ENCODE data around the gene MYZAP. TPM values are rescaled to one million over a fixed set of nuclear protein-coding genes. Genes with fewer than 3 reads are reported as not detected.

MYZAP gene
- total RNA-seq, 1 experiment from 2014 or later = 5.9 TPM

- ChIA-PET POLR2A (ENCODE audit: unreplicated experiment) (no interaction called here), CTCF (interaction anchor here (0.6 kb wide), 1 partner anchor 58 kb away, joined by 3 read pairs; no protein-coding TSS in a partner anchor)
- Histone ChIP-seq H3K9me3 (ENCODE audit: insufficient read depth, low read depth) (no peaks in the 10 kb centered on the region), H4K20me1 (ENCODE audit: insufficient read depth) (no peaks in the 10 kb centered on the region), H3K9me2 (ENCODE audit: insufficient read depth) (no peaks in the 10 kb centered on the region), H3K27me3 (ENCODE audit: insufficient read depth, low read depth) (no peaks in the 10 kb centered on the region), H2AFZ (no peak overlapping the region), H3F3A (ENCODE audit: insufficient read depth, low read depth) (peaks cover 16% of the 10 kb centered on the region), H3K4me3 (no peak overlapping the region), H3K79me2 (ENCODE audit: low read depth) (no peaks in the 10 kb centered on the region), H3K4me1 (replicated peaks; ENCODE audit: insufficient read depth) (peaks cover 28% of the 10 kb centered on the region), H3K4me2 (no peak overlapping the region), H3K36me3 (ENCODE audit: low read depth) (no peaks in the 10 kb centered on the region), H3K27ac (no peak overlapping the region)
- no peak for TF ChIP-seq CTCF (conservative IDR thresholded peaks at IDR 0.05)
- no peak for TF ChIP-seq EZH2 (IDR thresholded peaks at IDR 0.05; ENCODE audit: low read depth)
- peak in 1 of 2 experiments; percentile 15 for DNase-seq
- BruUV-seq (replicated peaks) = no TSS peak
- intact Hi-C loops (cut with micrococcal nuclease; ENCODE audit: unreplicated experiment) = no loop called here
Observed at GRCh38 chr15:57554063-57554811, 37.5 kb upstream of the MYZAP start.

GRCh38 chr15:57554812-57555179, 36.9 kb upstream of the MYZAP start:
- ChIA-PET POLR2A (ENCODE audit: unreplicated experiment) (no interaction called here), CTCF (interaction anchor here (0.6 kb wide), 1 partner anchor 57 kb away, joined by 3 read pairs; no protein-coding TSS in a partner anchor)
- H3K27me3 ChIP-seq (ENCODE audit: insufficient read depth, low read depth) = no peaks in the 10 kb centered on the region
- no peaks in the 10 kb centered on the region for H3K79me2 ChIP-seq (ENCODE audit: low read depth)
- no peaks in the 10 kb centered on the region for H3K9me3 ChIP-seq (ENCODE audit: insufficient read depth, low read depth)
- no peak overlapping the region for H3K4me3 ChIP-seq
- no peaks in the 10 kb centered on the region for H3K9me2 ChIP-seq (ENCODE audit: insufficient read depth)
- no peaks in the 10 kb centered on the region for H3K36me3 ChIP-seq (ENCODE audit: low read depth)
- no peak overlapping the region for H3K4me2 ChIP-seq
- no peak for TF ChIP-seq EZH2 (IDR thresholded peaks at IDR 0.05; ENCODE audit: low read depth)
- no peak for TF ChIP-seq CTCF (conservative IDR thresholded peaks at IDR 0.05)
- no TSS peak for BruUV-seq (replicated peaks)
- H4K20me1 ChIP-seq (ENCODE audit: insufficient read depth) = no peaks in the 10 kb centered on the region
- peaks cover 28% of the 10 kb centered on the region for H3K4me1 ChIP-seq (replicated peaks; ENCODE audit: insufficient read depth)
- intact Hi-C loops (cut with micrococcal nuclease; ENCODE audit: unreplicated experiment) = no loop called here
- DNase-seq = no peak
- no peak overlapping the region for H2AFZ ChIP-seq
- H3F3A ChIP-seq (ENCODE audit: insufficient read depth, low read depth) = peaks cover 16% of the 10 kb centered on the region
- H3K27ac ChIP-seq = no peak overlapping the region

GRCh38 chr15:57555270-57555669, 36.4 kb upstream of the MYZAP start:
- H3K4me2 ChIP-seq = no peak overlapping the region

More at GRCh38 chr15:57555270-57555669, 36.4 kb upstream of the MYZAP start:
- H3K27me3 ChIP-seq (ENCODE audit: insufficient read depth, low read depth) = no peaks in the 10 kb centered on the region
- no peaks in the 10 kb centered on the region for H3K79me2 ChIP-seq (ENCODE audit: low read depth)
- H3K36me3 ChIP-seq (ENCODE audit: low read depth) = no peaks in the 10 kb centered on the region
- ChIA-PET CTCF (no interaction called here), POLR2A (ENCODE audit: unreplicated experiment) (no interaction called here)
- no peak overlapping the region for H2AFZ ChIP-seq
- intact Hi-C loops (cut with micrococcal nuclease; ENCODE audit: unreplicated experiment) = no loop called here
- H3K27ac ChIP-seq = no peak overlapping the region
- TF ChIP-seq EZH2 (IDR thresholded peaks at IDR 0.05; ENCODE audit: low read depth) = no peak
- TF ChIP-seq CTCF (conservative IDR thresholded peaks at IDR 0.05) = no peak
- DNase-seq = no peak
- no TSS peak for BruUV-seq (replicated peaks)
- H4K20me1 ChIP-seq (ENCODE audit: insufficient read depth) = no peaks in the 10 kb centered on the region
- H3K4me3 ChIP-seq = no peak overlapping the region
- peaks cover 25% of the 10 kb centered on the region for H3K4me1 ChIP-seq (replicated peaks; ENCODE audit: insufficient read depth)
- no peaks in the 10 kb centered on the region for H3K9me3 ChIP-seq (ENCODE audit: insufficient read depth, low read depth)
- peaks cover 16% of the 10 kb centered on the region for H3F3A ChIP-seq (ENCODE audit: insufficient read depth, low read depth)
- no peaks in the 10 kb centered on the region for H3K9me2 ChIP-seq (ENCODE audit: insufficient read depth)

Data from PC-9 (cell line).